OCI-M1 (cell line): Measurements from ENCODE around the gene FLT4.
A peak's percentile ranks its signal among the peaks of the same experiment; 100 is the strongest.

Experiments used
- DNase-seq: peaks from one replicate; lab custom pipeline; 2025; lab: John Stamatoyannopoulos, UW

FLT4 gene

GRCh38 chr5:180607861-180608571 lies 41.4 kb downstream of the FLT4 start:
- peak; percentile 63 for DNase-seq

- DNase-seq: no peak
Observed at GRCh38 chr5:180606215-180606785, 43.1 kb downstream of the FLT4 start.

- peak; percentile 82 for DNase-seq
Observed at GRCh38 chr5:180605554-180606214, 43.7 kb downstream of the FLT4 start.

- no peak for DNase-seq
Observed at GRCh38 chr5:180604271-180604670, 45.1 kb downstream of the FLT4 start.

- no peak for DNase-seq
Observed at GRCh38 chr5:180603076-180603594, 46.3 kb downstream of the FLT4 start.

- DNase-seq: no peak
Observed at GRCh38 chr5:180602481-180603075, 46.8 kb downstream of the FLT4 start.

- DNase-seq: no peak
Observed at GRCh38 chr5:180601591-180602480, 47.6 kb downstream of the FLT4 start.

- DNase-seq: no peak
Observed at GRCh38 chr5:180600554-180601041, 48.8 kb downstream of the FLT4 start.

- DNase-seq: no peak
Observed at GRCh38 chr5:180599981-180600553, 49.3 kb downstream of the FLT4 start.

GRCh38 chr5:180599590-180599914 lies 49.8 kb downstream of the FLT4 start:
- no peak for DNase-seq

- DNase-seq: no peak
Observed at GRCh38 chr5:180598797-180599589, 50.4 kb downstream of the FLT4 start.

GRCh38 chr5:180598316-180598701 lies 51.1 kb downstream of the FLT4 start:
- DNase-seq: no peak

- no peak for DNase-seq
Observed at GRCh38 chr5:180596668-180597231, 52.6 kb downstream of the FLT4 start.

- DNase-seq: no peak
Observed at GRCh38 chr5:180596115-180596667, 53.2 kb downstream of the FLT4 start.

- no peak for DNase-seq
Observed at GRCh38 chr5:180595381-180596114, 53.9 kb downstream of the FLT4 start.

- DNase-seq: no peak
Observed at GRCh38 chr5:180595046-180595379, 54.4 kb downstream of the FLT4 start.

- DNase-seq: no peak
Observed at GRCh38 chr5:180594311-180595045, 54.9 kb downstream of the FLT4 start.

- DNase-seq: no peak
Observed at GRCh38 chr5:180593446-180594206, 55.8 kb downstream of the FLT4 start.
